Lower leg skin (tissue), 4 donors: ENCODE data around the gene RCL1. TPM values are rescaled to one million over a fixed set of nuclear protein-coding genes. Genes with fewer than 3 reads are reported as not detected.

ENCODE experiments used
- DNase-seq, 2 donors: peaks; one replicate each; pipeline ENCODE4 v3.0.0-alpha.2; 2019; ENCODE audit warnings: low spot score in 2 of 2
- H3K4me3 ChIP-seq: fragments of 200-600 bp; sonication (generic); 2 replicates; pipeline ENCODE4 v1.5.1; 2017; ENCODE audit warnings: mild to moderate bottlenecking, low read depth; ENCODE audit not compliant: poor library complexity, severe bottlenecking
- CTCF ChIP-seq, 3 donors: fragments of 450-650 bp; IDR thresholded peaks; one replicate each; pipeline ENCODE4 v1.5.1; 2016; ENCODE audit warnings: antibody characterized with exemption in 3 of 3, mild to moderate bottlenecking in 3 of 3, moderate library complexity in 2 of 3
- POLR2A ChIP-seq, 2 donors: fragments of 450-650 bp; IDR thresholded peaks; one replicate each; pipeline ENCODE4 v1.6.1; 2016 to 2017; ENCODE audit warnings: antibody characterized with exemption in 2 of 2, mild to moderate bottlenecking in 1 of 2, moderate library complexity in 1 of 2
- WGBS, 2 donors: methylation state at CpG; one replicate each; pipeline ENCODE4 v1.1.5; 2018; 5-methylcytosine and 5-hydroxymethylcytosine counted together
- intact Hi-C: fragments of 100-400 bp; cut with DNase I; formaldehyde crosslinking; loops from one replicate; pipeline ENCODE4 v1.15.0; 2023; ENCODE audit warnings: low total_unique reads
- total RNA-seq, 4 donors: library from RNA; depleted of rRNA; stranded (reverse); fragments of >200 nt; gene quantifications; one replicate each; pipeline ENCODE4 v1.1.0, GENCODE V29; 2016

The RCL1 gene
- total RNA-seq, 4 donors from 2014 or later: 30.8 to 54.8 (median 38.4) TPM

GRCh38 chr9:4836676-4837075 lies 43.9 kb downstream of the RCL1 start:
- 74 to 89% methylated on average over 3 of the region's 3 CpGs for WGBS, 2 donors

GRCh38 chr9:4837261-4838188 lies 44.8 kb downstream of the RCL1 start:
- TF ChIP-seq POLR2A (IDR thresholded peaks at IDR 0.05) (no peak), CTCF (IDR thresholded peaks at IDR 0.05) (no peak)
- H3K4me3 ChIP-seq: no peak overlapping the region
- intact Hi-C loops: no loop called here
- peak in 1 of 2 donors; percentile 39 for DNase-seq
- 42 to 56% methylated on average over 6 of the region's 6 CpGs for WGBS, 2 donors

More at GRCh38 chr9:4836676-4837075, 43.9 kb downstream of the RCL1 start:
- no peak for TF ChIP-seq POLR2A (IDR thresholded peaks at IDR 0.05)
- TF ChIP-seq CTCF (IDR thresholded peaks at IDR 0.05): no peak
- no peak overlapping the region for H3K4me3 ChIP-seq
- intact Hi-C loops: no loop called here
- DNase-seq: no peak

- 48 to 63% methylated on average over 3 of the region's 3 CpGs for WGBS, 2 donors
- DNase-seq: no peak
- H3K4me3 ChIP-seq: no peak overlapping the region
- intact Hi-C loops: no loop called here
- TF ChIP-seq CTCF (IDR thresholded peaks at IDR 0.05) (no peak), POLR2A (IDR thresholded peaks at IDR 0.05) (no peak)
Measured at GRCh38 chr9:4838189-4838546, 45.4 kb downstream of the RCL1 start.

GRCh38 chr9:4839470-4839912 lies 46.7 kb downstream of the RCL1 start:
- TF ChIP-seq CTCF (IDR thresholded peaks at IDR 0.05) (no peak), POLR2A (IDR thresholded peaks at IDR 0.05) (no peak)
- intact Hi-C loops: no loop called here
- DNase-seq: no peak
- H3K4me3 ChIP-seq: no peak overlapping the region
- 100% methylated on average over 1 of the region's 1 CpG for WGBS, 2 donors

- intact Hi-C loops: no loop called here
Measured at GRCh38 chr9:4840018-4840417, 47.3 kb downstream of the RCL1 start.

More at GRCh38 chr9:4840018-4840417, 47.3 kb downstream of the RCL1 start:
- no peak overlapping the region for H3K4me3 ChIP-seq
- 68 to 79% methylated on average over 4 of the region's 4 CpGs for WGBS, 2 donors
- no peak for DNase-seq
- no peak for TF ChIP-seq CTCF (IDR thresholded peaks at IDR 0.05)
- no peak for TF ChIP-seq POLR2A (IDR thresholded peaks at IDR 0.05)
